Astrocyte (in vitro differentiated cells and primary cell): ENCODE results near the gene CHST9. TPM values are rescaled to one million over a fixed set of nuclear protein-coding genes. Genes with fewer than 3 reads are reported as not detected.

Experiments used
- DNase-seq: peaks from one replicate; pipeline ENCODE4 v3.0.0-alpha.2; 2010; ENCODE audit warnings: low read depth
- FAIRE-seq: peaks from 2 replicates; lab custom pipeline; 2011; peaks lifted over from hg19 to GRCh38; lab: Jason Lieb, UNC
- H2AFZ ChIP-seq: 2 replicates; pipeline ENCODE4 v1.6.0; 2012; ENCODE audit warnings: low read depth, low read length, inconsistent platforms
- H3K27ac ChIP-seq: 2 replicates; pipeline ENCODE4 v1.5.1; 2011; ENCODE audit warnings: low read depth, low read length, inconsistent platforms
- H3K27me3 ChIP-seq: 2 replicates; pipeline ENCODE4 v1.6.0; 2011; ENCODE audit warnings: low read length, inconsistent platforms; ENCODE audit not compliant: insufficient read depth
- H3K36me3 ChIP-seq: 2 replicates; pipeline ENCODE4 v1.5.1; 2011; ENCODE audit warnings: low read length, inconsistent platforms; ENCODE audit not compliant: insufficient read depth
- H3K4me1 ChIP-seq: 2 replicates; pipeline ENCODE4 v1.5.1; 2011; ENCODE audit warnings: low read length, inconsistent platforms; ENCODE audit not compliant: insufficient read depth
- H3K4me2 ChIP-seq: 2 replicates; pipeline ENCODE4 v1.6.0; 2012; ENCODE audit warnings: low read length, inconsistent platforms
- H3K4me3 ChIP-seq: 2 replicates; pipeline ENCODE4 v1.5.1; 2011; ENCODE audit warnings: low read depth, mild to moderate bottlenecking, low read length, inconsistent platforms; ENCODE audit not compliant: insufficient read depth
- H3K79me2 ChIP-seq: 2 replicates; pipeline ENCODE4 v1.6.0; 2012; ENCODE audit warnings: mild to moderate bottlenecking, low read length, inconsistent platforms; ENCODE audit not compliant: insufficient read depth
- H3K9ac ChIP-seq: 2 replicates; pipeline ENCODE4 v1.6.0; 2012; ENCODE audit warnings: mild to moderate bottlenecking, low read length, inconsistent platforms
- H3K9me3 ChIP-seq: 2 replicates; pipeline ENCODE4 v1.5.1; 2012; ENCODE audit warnings: low read depth, mild to moderate bottlenecking, low read length, inconsistent platforms; ENCODE audit not compliant: insufficient read depth
- H4K20me1 ChIP-seq: 2 replicates; pipeline ENCODE4 v1.6.0; 2012; ENCODE audit warnings: low read length, inconsistent platforms; ENCODE audit not compliant: insufficient read depth
- H3K27ac Mint-ChIP-seq: one replicate; pipeline ENCODE4 v1.8.0; 2021; ENCODE audit warnings: mild to moderate bottlenecking, mixed read lengths; ENCODE audit not compliant: unreplicated experiment
- H3K27me3 Mint-ChIP-seq: one replicate; pipeline ENCODE4 v1.8.0; 2021; ENCODE audit warnings: low read depth, mixed read lengths; ENCODE audit not compliant: unreplicated experiment
- H3K36me3 Mint-ChIP-seq: one replicate; pipeline ENCODE4 v1.8.0; 2021; ENCODE audit warnings: low read depth, mixed read lengths; ENCODE audit not compliant: unreplicated experiment
- H3K4me1 Mint-ChIP-seq: one replicate; pipeline ENCODE4 v1.8.0; 2021; ENCODE audit warnings: low read depth, mixed read lengths; ENCODE audit not compliant: unreplicated experiment
- H3K4me3 Mint-ChIP-seq: one replicate; pipeline ENCODE4 v1.8.0; 2021; ENCODE audit warnings: mild to moderate bottlenecking, moderate library complexity, mixed read lengths; ENCODE audit not compliant: unreplicated experiment
- H3K9me3 Mint-ChIP-seq: one replicate; pipeline ENCODE4 v1.8.0; 2021; ENCODE audit warnings: mild to moderate bottlenecking, mixed read lengths; ENCODE audit not compliant: unreplicated experiment
- CTCF ChIP-seq: IDR thresholded peaks from 2 replicates; pipeline ENCODE4 v1.5.1; 2011; ENCODE audit warnings: low read depth, mild to moderate bottlenecking, inconsistent platforms, low read length, moderate library complexity; ENCODE audit not compliant: insufficient read depth
- EZH2 ChIP-seq: IDR thresholded peaks from 2 replicates; pipeline ENCODE4 v1.6.1; 2012; ENCODE audit warnings: mild to moderate bottlenecking, low read length, inconsistent platforms; ENCODE audit not compliant: insufficient read depth
- total RNA-seq: library from RNA; stranded (reverse); gene quantifications from 2 replicates; pipeline ENCODE4 v1.2.1, GENCODE V29; 2021

CHST9 gene
- total RNA-seq, 1 donor from 2014 or later: 1.3 TPM

- no peak overlapping the region for H2AFZ ChIP-seq
- peaks cover 12% of the 10 kb centered on the region for H3K4me1 Mint-ChIP-seq
- no peaks in the 10 kb centered on the region for H3K36me3 ChIP-seq
- H4K20me1 ChIP-seq: no peaks in the 10 kb centered on the region
- no peak overlapping the region for H3K4me2 ChIP-seq
- no peaks in the 10 kb centered on the region for H3K4me1 ChIP-seq
- no peaks in the 10 kb centered on the region for H3K27me3 ChIP-seq
- no peak for FAIRE-seq
- TF ChIP-seq EZH2 (no peak), CTCF (peak; percentile 63)
- H3K9me3 Mint-ChIP-seq: no peaks in the 10 kb centered on the region
- H3K79me2 ChIP-seq: no peaks in the 10 kb centered on the region
- H3K27me3 Mint-ChIP-seq: no peaks in the 10 kb centered on the region
- no peaks in the 10 kb centered on the region for H3K36me3 Mint-ChIP-seq
- no peak overlapping the region for H3K27ac ChIP-seq
- no peak for DNase-seq
- no peak overlapping the region for H3K9ac ChIP-seq
- no peak overlapping the region for H3K4me3 Mint-ChIP-seq
- H3K4me3 ChIP-seq: no peak overlapping the region
- no peaks in the 10 kb centered on the region for H3K9me3 ChIP-seq
- no peak overlapping the region for H3K27ac Mint-ChIP-seq
Measured at GRCh38 chr18:27017901-27018500, 167.1 kb downstream of the CHST9 start.

- Histone ChIP-seq H3K4me2 (no peak overlapping the region), H3K4me1 (no peaks in the 10 kb centered on the region), H3K79me2 (no peaks in the 10 kb centered on the region), H3K27ac (no peak overlapping the region), H2AFZ (no peak overlapping the region), H4K20me1 (no peaks in the 10 kb centered on the region), H3K4me3 (no peak overlapping the region), H3K36me3 (no peaks in the 10 kb centered on the region), H3K9me3 (no peaks in the 10 kb centered on the region), H3K9ac (no peak overlapping the region), H3K27me3 (no peaks in the 10 kb centered on the region)
- no peak for TF ChIP-seq EZH2
- no peak for TF ChIP-seq CTCF
- H3K4me3 Mint-ChIP-seq: no peak overlapping the region
- no peaks in the 10 kb centered on the region for H3K27me3 Mint-ChIP-seq
- H3K4me1 Mint-ChIP-seq: peaks cover 6% of the 10 kb centered on the region
- H3K27ac Mint-ChIP-seq: no peak overlapping the region
- DNase-seq (no peak), FAIRE-seq (no peak)
- no peaks in the 10 kb centered on the region for H3K36me3 Mint-ChIP-seq
- no peaks in the 10 kb centered on the region for H3K9me3 Mint-ChIP-seq
Measured at GRCh38 chr18:27014841-27015240, 170.3 kb downstream of the CHST9 start.

- Mint-ChIP-seq H3K27me3 (no peaks in the 10 kb centered on the region), H3K27ac (no peak overlapping the region)
Measured at GRCh38 chr18:27010784-27011183, 174.3 kb downstream of the CHST9 start.

More at GRCh38 chr18:27010784-27011183, 174.3 kb downstream of the CHST9 start:
- Mint-ChIP-seq H3K36me3 (no peaks in the 10 kb centered on the region), H3K9me3 (no peaks in the 10 kb centered on the region), H3K4me3 (no peak overlapping the region), H3K4me1 (peaks cover 11% of the 10 kb centered on the region)
- Histone ChIP-seq H3K27me3 (no peaks in the 10 kb centered on the region), H3K27ac (no peak overlapping the region), H3K4me3 (no peak overlapping the region), H3K9ac (no peak overlapping the region), H2AFZ (no peak overlapping the region), H3K79me2 (no peaks in the 10 kb centered on the region), H4K20me1 (no peaks in the 10 kb centered on the region), H3K36me3 (no peaks in the 10 kb centered on the region), H3K4me1 (no peaks in the 10 kb centered on the region), H3K9me3 (no peaks in the 10 kb centered on the region), H3K4me2 (no peak overlapping the region)
- TF ChIP-seq CTCF: no peak
- DNase-seq (no peak), FAIRE-seq (no peak)
